GM18505 (cell line): ENCODE results near the gene SPON1.

Source experiments
- ATAC-seq: cut with Tn5 transposase; IDR thresholded peaks from one replicate; pipeline ENCODE4 v1.9.1; 2021; ENCODE audit not compliant: unreplicated experiment
- POLR2A ChIP-seq: IDR thresholded peaks from 4 replicates; pipeline ENCODE4 v1.6.1; 2011; ENCODE audit warnings: borderline replicate concordance; ENCODE audit not compliant: insufficient read depth, insufficient read length; ENCODE audit errors: extremely low read depth

The SPON1 gene

DNA sequence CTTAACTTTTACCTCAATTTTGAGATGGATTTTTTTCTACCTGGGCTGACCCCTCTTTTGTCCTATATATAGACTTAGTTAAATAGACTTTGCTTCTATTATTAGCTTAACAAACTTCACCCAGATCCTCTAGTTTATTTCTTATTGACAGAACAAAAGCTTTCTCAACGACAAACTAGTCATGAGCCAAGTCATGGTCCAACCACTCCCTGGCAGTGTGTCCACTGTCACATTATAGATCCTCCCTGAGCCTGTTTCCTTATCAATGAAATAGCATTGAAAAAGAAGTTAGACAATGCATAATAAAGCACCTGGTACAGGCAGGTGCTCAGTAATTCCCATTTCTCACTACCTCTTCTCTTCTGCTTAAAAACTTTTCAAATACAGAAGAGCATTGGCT is 155.1 kb downstream of the SPON1 start:
- TF ChIP-seq POLR2A, result no peak
- no peak for ATAC-seq

DNA sequence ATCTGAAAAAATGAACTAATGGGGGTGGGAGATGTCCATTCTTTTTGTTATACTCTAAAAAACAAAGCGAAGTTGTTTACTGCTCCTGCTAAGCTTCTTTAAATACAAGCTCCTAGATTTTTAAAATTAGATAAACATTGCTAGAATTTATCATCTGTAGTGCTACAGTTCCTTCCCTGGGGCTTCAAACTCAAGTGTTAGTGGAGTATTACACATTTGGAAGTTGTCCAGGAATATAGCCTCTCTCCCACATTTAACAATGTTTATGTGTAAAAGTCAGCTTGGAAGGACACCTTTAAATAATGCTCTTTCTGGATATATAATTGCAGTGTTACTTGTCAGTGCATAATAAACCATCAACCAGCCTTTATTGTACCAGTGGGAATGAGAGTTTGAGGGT is 155.5 kb downstream of the SPON1 start:
- no peak for ATAC-seq

DNA sequence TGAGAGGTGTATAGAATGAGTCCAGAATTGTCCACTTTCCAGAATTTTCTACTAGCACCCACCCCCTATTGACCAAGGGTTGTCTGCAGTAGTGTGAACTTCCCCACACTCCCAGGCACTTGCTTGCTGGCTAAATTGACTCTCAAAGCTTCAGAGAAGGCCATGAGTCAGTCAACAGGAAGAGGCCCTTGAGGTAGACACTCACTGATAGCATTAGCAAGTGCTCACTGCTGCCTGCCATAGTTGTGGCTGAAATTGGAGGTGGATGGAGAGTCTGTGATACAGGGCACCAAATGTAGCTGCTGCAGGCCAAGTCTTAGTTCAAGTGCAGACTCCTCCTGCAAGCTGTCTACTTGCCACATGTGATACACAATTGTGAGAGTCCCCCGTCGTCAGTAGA is 156.8 kb downstream of the SPON1 start:
- TF ChIP-seq POLR2A, result no peak
- no peak for ATAC-seq

More for the DNA sequence above, 155.5 kb downstream of the SPON1 start:
- no peak for TF ChIP-seq POLR2A

DNA sequence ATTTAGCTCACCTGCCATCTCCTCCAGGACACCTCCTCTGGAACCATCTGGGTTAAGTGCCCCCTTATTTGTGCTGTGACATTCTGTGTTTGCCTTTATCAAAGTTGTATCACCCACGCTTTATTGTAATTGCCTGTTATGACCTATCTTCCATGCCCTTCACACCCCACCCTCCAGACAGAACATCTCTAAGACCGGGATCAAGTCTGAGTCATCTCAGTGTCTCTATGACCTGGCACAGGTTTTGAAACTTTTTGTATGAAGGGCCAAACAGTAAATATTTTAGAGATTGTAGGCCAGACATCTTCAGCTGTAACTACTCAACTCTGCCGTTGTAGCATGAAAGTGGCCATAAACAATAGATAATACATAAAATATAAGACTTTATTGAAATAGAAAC is 161.8 kb downstream of the SPON1 start:
- no peak for ATAC-seq
- TF ChIP-seq POLR2A, result no peak

DNA sequence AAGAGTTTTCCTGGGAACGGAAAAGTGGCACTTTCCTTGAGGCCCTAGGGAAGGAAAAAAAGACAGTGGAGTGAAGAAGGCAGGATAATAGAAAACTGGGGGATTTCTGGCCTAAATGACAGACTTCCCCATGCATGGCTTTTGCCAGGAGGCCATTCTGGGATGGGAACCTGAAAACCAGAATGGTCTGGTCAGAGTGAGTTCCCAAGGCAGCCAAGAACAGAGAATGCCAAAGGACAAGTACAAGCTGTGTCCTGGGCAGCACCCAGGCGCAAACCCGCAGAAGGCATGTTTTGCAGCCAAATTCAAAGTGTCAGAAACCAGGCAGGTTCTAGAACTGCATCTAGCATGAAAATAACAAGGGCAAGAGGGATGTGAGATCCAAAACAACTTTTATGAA is 162.4 kb downstream of the SPON1 start:
- ATAC-seq, result no peak
- TF ChIP-seq POLR2A, result no peak

DNA sequence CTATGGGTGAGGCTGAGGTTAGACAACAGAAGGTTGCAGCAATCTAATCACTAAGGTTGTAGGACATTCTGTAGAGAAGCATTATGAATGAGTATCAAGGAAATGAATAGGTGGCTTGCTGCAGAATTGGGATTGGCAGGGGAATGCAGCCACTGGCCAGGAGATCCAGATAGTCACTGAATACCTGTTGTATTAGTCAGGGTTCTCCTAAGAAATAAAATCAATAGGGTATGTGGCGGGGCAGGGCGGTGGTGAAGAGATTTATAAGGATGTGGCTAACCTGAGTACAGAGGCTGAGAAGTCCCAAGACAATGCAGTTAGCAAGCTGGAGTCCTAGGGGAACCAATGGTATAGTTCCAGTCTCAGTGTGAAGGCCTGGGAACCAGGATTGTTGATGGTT is 163.0 kb downstream of the SPON1 start:
- no peak for TF ChIP-seq POLR2A
- ATAC-seq, result no peak

DNA sequence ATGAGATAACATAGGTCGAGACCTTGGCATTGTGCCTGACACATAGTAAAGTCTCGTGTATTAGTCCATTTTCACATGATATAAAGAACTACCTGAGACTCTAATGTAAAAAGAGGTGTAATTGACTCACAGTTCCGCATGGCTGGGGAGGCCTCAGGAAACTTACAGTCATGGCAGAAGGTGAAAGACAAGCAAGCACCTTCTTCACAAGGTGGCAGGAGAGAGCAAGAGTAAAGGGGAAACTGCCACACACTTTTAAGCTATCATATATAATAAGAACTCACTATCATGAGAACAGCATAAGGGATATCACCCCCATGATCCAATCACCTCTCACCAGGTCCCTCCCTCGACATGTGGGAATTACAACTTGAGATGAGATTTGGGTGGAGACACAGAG is 165.2 kb downstream of the SPON1 start:
- TF ChIP-seq POLR2A, result no peak
- no peak for ATAC-seq

DNA sequence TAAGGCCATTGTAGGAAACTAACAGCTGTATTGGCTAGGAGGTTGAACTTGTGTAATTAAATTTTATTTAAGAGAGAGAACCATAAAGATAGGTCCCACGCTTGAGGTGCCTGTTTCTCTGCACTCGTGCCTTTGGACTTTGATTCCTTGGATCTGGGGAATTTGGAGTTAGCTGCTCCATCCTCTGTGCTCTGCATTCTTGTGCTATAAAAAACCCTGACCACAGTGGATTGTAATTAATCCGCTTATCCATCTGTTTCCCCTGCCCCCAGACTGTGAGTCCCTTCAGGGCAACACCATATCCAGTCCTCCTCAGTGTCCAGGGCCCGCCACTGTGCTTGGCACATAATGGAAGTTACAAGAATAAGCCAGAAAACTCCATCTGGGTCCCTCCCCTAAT is 169.8 kb downstream of the SPON1 start:
- TF ChIP-seq POLR2A, result no peak
- ATAC-seq, result no peak

DNA sequence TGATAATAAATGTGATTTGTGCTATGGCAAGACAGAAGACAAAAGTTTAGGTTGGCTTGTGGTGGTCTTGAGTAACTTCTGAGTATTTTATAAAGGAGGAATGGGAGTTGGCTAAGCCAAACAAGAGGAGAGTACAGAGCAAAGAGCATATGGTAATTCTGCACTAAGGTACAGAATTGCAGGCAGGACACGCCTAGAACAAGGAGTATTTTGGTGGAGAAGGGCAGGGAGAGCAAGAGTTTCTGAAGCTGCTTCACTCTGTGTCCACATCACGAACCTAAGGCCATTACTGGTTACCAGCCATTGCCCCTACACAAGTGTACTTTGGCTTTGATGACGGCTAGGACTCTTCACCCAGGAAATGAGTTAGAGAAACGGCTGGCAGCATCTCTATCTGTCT is 170.9 kb downstream of the SPON1 start:
- no peak for ATAC-seq
- no peak for TF ChIP-seq POLR2A

DNA sequence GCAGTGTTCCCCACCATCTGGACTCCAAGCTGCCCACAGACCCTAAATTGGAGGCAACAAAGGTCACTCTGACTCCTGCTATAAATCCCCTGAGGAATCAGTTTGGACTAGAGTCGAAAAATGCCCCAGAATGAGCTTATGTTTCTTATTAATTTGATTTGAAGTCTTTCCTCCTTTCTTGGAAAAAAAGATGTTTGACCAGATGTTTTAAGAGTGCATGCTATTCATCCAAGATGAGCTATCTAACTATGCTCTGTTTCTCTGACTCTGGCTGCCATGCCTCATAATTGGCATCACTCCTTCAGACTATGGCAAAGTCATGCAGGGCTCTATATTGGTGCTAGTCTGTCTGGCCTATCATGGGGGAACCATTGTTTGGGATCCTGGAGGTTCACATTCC is 174.0 kb downstream of the SPON1 start:
- ATAC-seq, result no peak
- no peak for TF ChIP-seq POLR2A

DNA sequence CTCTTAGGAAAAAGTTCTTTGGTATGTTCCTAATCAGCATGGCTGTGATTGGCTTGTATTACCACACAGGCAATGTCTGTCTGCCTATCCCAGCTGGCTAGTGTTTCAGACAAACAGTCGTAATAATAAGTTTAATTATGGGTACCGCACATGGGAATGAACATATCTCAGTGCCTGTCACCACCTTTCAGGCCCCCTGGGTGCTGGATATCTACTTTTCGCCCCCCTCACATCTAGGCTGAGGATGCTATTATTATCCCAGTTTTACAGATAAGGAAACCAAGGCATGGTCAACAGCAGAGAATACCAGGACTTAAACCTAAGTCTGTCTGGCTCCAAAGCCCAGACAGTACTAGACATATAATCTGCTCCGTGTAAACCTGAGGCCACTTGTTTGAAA is 174.8 kb downstream of the SPON1 start:
- TF ChIP-seq POLR2A, result no peak
- ATAC-seq, result no peak

DNA sequence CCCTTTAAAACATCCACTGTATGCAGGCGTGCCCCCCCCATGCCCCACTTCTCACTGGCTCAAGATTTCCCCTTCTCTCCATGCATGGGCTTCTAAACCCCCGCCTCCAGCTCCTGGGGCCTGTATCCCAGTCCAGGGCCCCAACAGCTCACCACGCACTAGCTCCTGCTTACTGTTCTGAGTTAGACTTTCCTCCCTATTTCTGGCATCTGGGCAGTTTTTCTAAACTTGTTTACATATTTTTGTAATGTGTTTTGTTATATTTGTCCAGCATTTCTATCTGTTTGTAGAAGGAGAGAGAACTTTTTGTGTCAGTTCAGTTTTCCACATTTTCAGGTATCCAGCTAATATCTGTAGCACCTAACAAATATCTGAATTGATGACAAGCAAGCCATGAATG is 178.5 kb downstream of the SPON1 start:
- no peak for TF ChIP-seq POLR2A
- ATAC-seq, result no peak

DNA sequence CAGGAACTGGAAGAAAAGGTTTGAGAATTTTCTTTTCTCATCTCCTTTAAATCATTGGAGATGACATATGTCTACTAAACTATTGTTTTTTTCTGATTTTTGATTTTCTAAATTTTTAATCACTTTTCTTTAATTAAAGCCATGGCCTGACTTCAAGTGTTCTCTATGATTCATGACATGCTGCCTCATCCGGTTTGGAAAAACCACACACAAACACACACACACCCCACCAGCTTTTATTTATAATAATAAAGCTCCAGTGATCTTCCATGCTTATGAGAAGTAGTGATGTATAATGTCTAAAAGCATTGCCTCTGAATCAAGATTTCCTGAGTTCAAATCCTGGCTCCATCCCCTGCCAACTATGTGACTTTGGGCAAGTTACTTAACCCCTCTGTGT is 179.2 kb downstream of the SPON1 start:
- no peak for TF ChIP-seq POLR2A
- no peak for ATAC-seq

DNA sequence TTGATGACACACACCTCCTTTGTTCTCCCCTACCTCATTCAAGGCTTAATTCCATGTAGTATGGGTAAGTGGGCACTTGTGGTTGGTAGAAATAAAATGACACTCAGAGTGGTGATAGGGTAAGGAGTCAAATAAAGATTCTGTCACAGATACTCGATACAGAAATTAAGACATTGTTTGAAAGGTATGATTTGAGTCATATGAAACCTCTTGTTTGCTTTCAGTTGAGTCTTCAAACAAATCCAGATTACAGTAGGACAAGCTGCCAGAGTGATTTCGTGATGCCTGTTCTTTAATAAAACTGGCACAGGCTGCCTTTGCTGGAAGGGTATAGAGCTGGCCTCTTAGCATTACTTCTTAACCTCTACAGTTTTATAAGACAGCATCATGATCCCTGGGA is 182.4 kb downstream of the SPON1 start:
- no peak for ATAC-seq
- no peak for TF ChIP-seq POLR2A

DNA sequence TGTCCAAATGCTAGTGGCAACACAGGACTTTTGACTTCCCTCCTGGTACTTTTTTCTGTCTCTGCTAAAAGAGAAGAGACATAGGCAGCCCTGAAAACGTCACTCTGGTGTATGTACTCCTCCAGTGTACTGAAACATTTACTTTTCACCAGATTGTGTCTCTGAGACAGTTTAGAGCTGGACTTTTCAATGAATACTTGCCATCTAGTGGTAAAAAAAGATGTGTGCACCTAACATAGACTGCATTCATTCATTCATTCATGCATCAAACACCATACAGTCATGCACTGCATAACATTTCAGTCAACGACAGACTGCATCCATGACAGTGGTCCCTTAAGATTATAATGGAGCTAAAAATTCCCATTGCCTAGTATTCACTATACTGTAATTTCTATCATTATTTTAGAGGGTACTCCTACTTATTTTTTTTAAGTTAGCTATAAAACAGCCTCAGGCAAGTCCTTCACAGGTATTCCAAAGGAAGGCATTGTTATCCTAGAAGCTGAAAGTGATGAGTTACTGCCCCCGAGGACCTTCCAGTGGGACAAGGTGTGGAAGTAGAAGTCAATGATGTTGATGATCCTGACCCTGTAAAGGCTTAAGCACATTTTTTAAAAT is 186.2 kb downstream of the SPON1 start:
- TF ChIP-seq POLR2A, result no peak
- peak; percentile 64 for ATAC-seq
